NB4 (cell line): ENCODE results near the gene MAP1LC3C.

Experiments
- CTCF ChIP-seq: IDR thresholded peaks from one replicate; pipeline ENCODE4 v1.5.1; 2012; ENCODE audit warnings: low read depth, low read length
- MAX ChIP-seq: IDR thresholded peaks from 2 replicates; pipeline ENCODE4 v1.6.1; 2011; ENCODE audit warnings: low read depth, low read length
- POLR2A ChIP-seq: IDR thresholded peaks from 2 replicates; pipeline ENCODE4 v1.6.1; 2011; ENCODE audit warnings: mild to moderate bottlenecking; ENCODE audit not compliant: insufficient read length; ENCODE audit errors: extremely low read depth

GRCh38 chr1:241957692-241958494, 41.0 kb downstream of the MAP1LC3C start, which contains the start of gene BECN2:
- TF ChIP-seq CTCF (no peak), POLR2A (no peak), MAX (no peak)
